Upper lobe of left lung (tissue), 6 donors: ENCODE measurements around the gene IL22RA1. TPM values are rescaled to one million over a fixed set of nuclear protein-coding genes. Genes with fewer than 3 reads are reported as not detected.

Source experiments
- ATAC-seq, 2 donors: fragments of 200-7000 bp; cut with Tn5 transposase; one replicate each; pipeline ENCODE4 v1.9.1; 2022; ENCODE audit warnings: mild to moderate bottlenecking in 2 of 2, moderate library complexity in 2 of 2; ENCODE audit not compliant: low FRiP score in 2 of 2
- DNase-seq, 2 donors: peaks; one replicate each; pipeline ENCODE4 v3.0.0-alpha.2; 2019 to 2020
- H3K27ac ChIP-seq, 4 donors: fragments of 200-600 bp; sonication (generic); one replicate each; pipeline ENCODE4 v1.5.1; 2016 to 2019
- H3K27me3 ChIP-seq, 4 donors: fragments of 200-600 bp; sonication (generic); one replicate each; pipeline ENCODE4 v1.5.1; 2017 to 2019
- H3K36me3 ChIP-seq, 4 donors: fragments of 200-600 bp; sonication (generic); one replicate each; pipeline ENCODE4 v1.5.1; 2016 to 2019
- H3K4me1 ChIP-seq, 4 donors: fragments of 200-600 bp; sonication (generic); one replicate each; pipeline ENCODE4 v1.5.1; 2018 to 2019
- H3K4me3 ChIP-seq, 4 donors: fragments of 200-600 bp; sonication (generic); one replicate each; pipeline ENCODE4 v1.5.1; 2017 to 2019; ENCODE audit warnings: mild to moderate bottlenecking in 2 of 4, moderate library complexity in 1 of 4
- H3K9me3 ChIP-seq, 4 donors: fragments of 200-600 bp; sonication (generic); one replicate each; pipeline ENCODE4 v1.5.1; 2018 to 2019
- EP300 ChIP-seq, 4 donors: sonication (generic); formaldehyde crosslinking; IDR thresholded peaks; one replicate each; pipeline ENCODE4 v1.5.1; 2017; ENCODE audit warnings: antibody characterized with exemption in 4 of 4, control low read depth in 2 of 4
- POLR2A ChIP-seq, 4 donors: fragments of 450-650 bp; IDR thresholded peaks; one replicate each; pipeline ENCODE4 v1.5.1; 2016 to 2017; ENCODE audit warnings: antibody characterized with exemption in 4 of 4, mild to moderate bottlenecking in 2 of 4
- POLR2AphosphoS5 ChIP-seq, 2 donors: sonication (generic); formaldehyde crosslinking; IDR thresholded peaks; one replicate each; pipeline ENCODE4 v1.5.1; 2017; ENCODE audit warnings: antibody characterized with exemption in 2 of 2
- WGBS, 2 donors: methylation state at CpG; one replicate each; pipeline ENCODE4 v1.1.5; 2017 to 2018; 5-methylcytosine and 5-hydroxymethylcytosine counted together
- total RNA-seq, 6 donors: library from RNA; depleted of rRNA in 4 of 6; stranded (reverse); fragments of >200 nt in 4 of 6; gene quantifications; one replicate each; pipeline versions ENCODE4 v1.1.0 to v1.2.1, GENCODE V29; 2016 to 2021
- TF ChIP-seq, protein P1 (sequence below), 6 experiments: fragments of 450-650 bp in 4 of 6; fragments of 200-600 bp in 2 of 6; sonication (generic) in 2 of 6; IDR thresholded peaks; one replicate each; pipeline ENCODE4 v1.5.1; 2016 to 2019; ENCODE audit warnings: antibody characterized with exemption in 6 of 6
- donor health status: DM: no; HTN: no; CAD: no; lungs with moderate emphysema.
- donor health status: DM: no; HTN: yes; CAD: no; lungs with severe emphysema.

Gene IL22RA1
- total RNA-seq, 6 donors from 2014 or later, result 0.15 to 1.4 (median 0.90) TPM

DNA sequence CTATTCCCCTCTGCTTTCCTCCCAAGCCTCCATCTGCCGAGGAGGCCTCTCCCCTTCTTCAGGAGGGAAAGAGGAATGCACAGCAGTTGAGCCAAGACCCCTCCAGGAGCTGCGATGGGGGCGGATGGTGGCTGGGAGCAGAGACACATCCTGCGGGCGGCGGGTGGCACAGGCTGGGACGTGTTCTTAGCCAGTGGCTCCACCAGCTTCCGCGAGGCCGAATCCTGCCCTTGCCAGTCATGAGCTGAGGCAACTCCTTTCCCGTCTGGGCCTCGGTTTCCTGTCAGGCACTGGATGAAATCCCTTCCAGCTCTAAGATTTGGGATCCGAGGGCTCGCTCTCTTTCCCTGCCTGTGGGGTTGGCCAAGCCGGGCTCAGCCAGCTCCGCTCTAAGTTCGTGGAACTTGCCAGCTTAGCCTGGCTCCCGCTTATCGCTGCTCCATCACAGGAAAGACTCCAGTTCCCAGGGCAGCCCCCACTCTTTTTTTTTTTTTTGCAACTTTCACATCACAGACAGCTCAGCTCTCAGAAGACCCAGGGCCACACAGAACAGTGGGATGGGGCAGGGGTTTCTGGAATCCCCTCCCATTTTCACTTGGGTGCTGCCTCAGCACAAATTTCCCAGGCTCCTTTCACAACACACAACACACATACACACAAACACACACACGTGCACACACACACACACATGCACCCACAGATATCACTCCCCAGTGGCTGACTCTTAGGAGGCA, 31.5 kb downstream of the IL22RA1 start:
- Histone ChIP-seq H3K4me3 (no peak overlapping the region), H3K27me3 (no peaks in the 10 kb centered on the region), H3K4me1 (peaks cover 0 to 7% (median 2%) of the 10 kb centered on the region in 4 donors), H3K9me3 (no peaks in the 10 kb centered on the region), H3K36me3 (no peaks in the 10 kb centered on the region), H3K27ac (no peak overlapping the region)
- DNase-seq (no peak), ATAC-seq (no peak)
- WGBS, 2 donors, result 80 to 82% methylated on average over 18 to 20 of the region's 20 CpGs
- no peak for TF ChIP-seq POLR2AphosphoS5 (IDR thresholded peaks at IDR 0.05)
- TF ChIP-seq, protein P1, sequence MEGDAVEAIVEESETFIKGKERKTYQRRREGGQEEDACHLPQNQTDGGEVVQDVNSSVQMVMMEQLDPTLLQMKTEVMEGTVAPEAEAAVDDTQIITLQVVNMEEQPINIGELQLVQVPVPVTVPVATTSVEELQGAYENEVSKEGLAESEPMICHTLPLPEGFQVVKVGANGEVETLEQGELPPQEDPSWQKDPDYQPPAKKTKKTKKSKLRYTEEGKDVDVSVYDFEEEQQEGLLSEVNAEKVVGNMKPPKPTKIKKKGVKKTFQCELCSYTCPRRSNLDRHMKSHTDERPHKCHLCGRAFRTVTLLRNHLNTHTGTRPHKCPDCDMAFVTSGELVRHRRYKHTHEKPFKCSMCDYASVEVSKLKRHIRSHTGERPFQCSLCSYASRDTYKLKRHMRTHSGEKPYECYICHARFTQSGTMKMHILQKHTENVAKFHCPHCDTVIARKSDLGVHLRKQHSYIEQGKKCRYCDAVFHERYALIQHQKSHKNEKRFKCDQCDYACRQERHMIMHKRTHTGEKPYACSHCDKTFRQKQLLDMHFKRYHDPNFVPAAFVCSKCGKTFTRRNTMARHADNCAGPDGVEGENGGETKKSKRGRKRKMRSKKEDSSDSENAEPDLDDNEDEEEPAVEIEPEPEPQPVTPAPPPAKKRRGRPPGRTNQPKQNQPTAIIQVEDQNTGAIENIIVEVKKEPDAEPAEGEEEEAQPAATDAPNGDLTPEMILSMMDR (IDR thresholded peaks at IDR 0.05), result no peak
- no peak for TF ChIP-seq POLR2A (IDR thresholded peaks at IDR 0.05)
- no peak for TF ChIP-seq EP300 (IDR thresholded peaks at IDR 0.05)

- no peak for DNase-seq
- H3K27ac ChIP-seq, result no peak overlapping the region
- no peak for TF ChIP-seq EP300 (IDR thresholded peaks at IDR 0.05)
- TF ChIP-seq, protein P1 (IDR thresholded peaks at IDR 0.05), result no peak
- no peaks in the 10 kb centered on the region for H3K36me3 ChIP-seq
- no peak overlapping the region for H3K4me3 ChIP-seq
- ATAC-seq, result no peak
- H3K4me1 ChIP-seq, result peaks cover 0 to 7% (median 2%) of the 10 kb centered on the region in 4 donors
- H3K27me3 ChIP-seq, result no peaks in the 10 kb centered on the region
- no peaks in the 10 kb centered on the region for H3K9me3 ChIP-seq
- WGBS, 2 donors, result 83 to 84% methylated on average over 12 to 14 of the region's 14 CpGs
Measured at GRCh38 chr1:24110642-24111261, 32.2 kb downstream of the IL22RA1 start.

- no peaks in the 10 kb centered on the region for H3K27me3 ChIP-seq
- peaks cover 0 to 7% (median 2%) of the 10 kb centered on the region in 4 donors for H3K4me1 ChIP-seq
- WGBS, 2 donors, result 83 to 90% methylated on average over 9 to 15 of the region's 15 CpGs
- ATAC-seq (no peak), DNase-seq (no peak)
- H3K36me3 ChIP-seq, result no peaks in the 10 kb centered on the region
- TF ChIP-seq POLR2A (IDR thresholded peaks at IDR 0.05), result no peak
- TF ChIP-seq, protein P1 (IDR thresholded peaks at IDR 0.05), result no peak
- no peak for TF ChIP-seq POLR2AphosphoS5 (IDR thresholded peaks at IDR 0.05)
- TF ChIP-seq EP300 (IDR thresholded peaks at IDR 0.05), result no peak
- H3K27ac ChIP-seq, result no peak overlapping the region
- H3K9me3 ChIP-seq, result no peaks in the 10 kb centered on the region
- H3K4me3 ChIP-seq, result no peak overlapping the region
Measured at GRCh38 chr1:24109686-24110475, 33.1 kb downstream of the IL22RA1 start.

- H3K36me3 ChIP-seq, result no peaks in the 10 kb centered on the region
- H3K4me1 ChIP-seq, result peaks cover 0 to 7% (median 2%) of the 10 kb centered on the region in 4 donors
- no peak overlapping the region for H3K4me3 ChIP-seq
- no peak for DNase-seq
- H3K27ac ChIP-seq, result no peak overlapping the region
- no peaks in the 10 kb centered on the region for H3K27me3 ChIP-seq
- TF ChIP-seq POLR2A (IDR thresholded peaks at IDR 0.05) (no peak), EP300 (IDR thresholded peaks at IDR 0.05) (no peak), POLR2AphosphoS5 (IDR thresholded peaks at IDR 0.05) (no peak)
- TF ChIP-seq, protein P1 (IDR thresholded peaks at IDR 0.05), result no peak
- WGBS, 2 donors, result 65 to 71% methylated on average over 1 of the region's 1 CpG
- no peak for ATAC-seq
- no peaks in the 10 kb centered on the region for H3K9me3 ChIP-seq
Measured at GRCh38 chr1:24109166-24109483, 33.8 kb downstream of the IL22RA1 start.
